Neural cell (in vitro differentiated cells): Measurements from ENCODE around the gene PPP1R13B. TPM values are rescaled to one million over a fixed set of nuclear protein-coding genes. Genes with fewer than 3 reads are reported as not detected.

Experiments
- H2AFZ ChIP-seq: fragments of 200-600, 300-800 bp; sonication (generic), shearing (Covaris generic); 2 replicates; pipeline ENCODE4 v1.6.0; 2014; ENCODE audit warnings: low read depth, mild to moderate bottlenecking, antibody characterized with exemption, low read length, moderate library complexity
- H3F3A ChIP-seq: fragments of 200-600 bp; shearing (Covaris generic); 2 replicates; pipeline ENCODE4 v1.6.1; 2016; ENCODE audit warnings: mild to moderate bottlenecking, moderate library complexity, mixed read lengths, antibody characterized with exemption, low read length; ENCODE audit not compliant: insufficient read depth, poor library complexity, severe bottlenecking
- H3K27ac ChIP-seq: fragments of 200-600, 300-800 bp; sonication (generic), shearing (Covaris generic); 2 replicates; pipeline ENCODE4 v1.5.1; 2014; ENCODE audit warnings: mild to moderate bottlenecking, low read length, moderate library complexity
- H3K27me3 ChIP-seq: fragments of 300-800, 200-600 bp; sonication (generic), shearing (Covaris generic); 2 replicates; pipeline ENCODE4 v1.6.0; 2014; ENCODE audit warnings: mild to moderate bottlenecking, low read depth, low read length, moderate library complexity; ENCODE audit not compliant: insufficient read depth
- H3K36me3 ChIP-seq: fragments of 300-800, 200-600 bp; sonication (generic), shearing (Covaris generic); 2 replicates; pipeline ENCODE4 v1.5.1; 2014; ENCODE audit warnings: mild to moderate bottlenecking, antibody characterized with exemption, low read length, moderate library complexity; ENCODE audit not compliant: insufficient read depth
- H3K4me2 ChIP-seq: fragments of 300-800, 200-600 bp; sonication (generic), shearing (Covaris generic); 2 replicates; pipeline ENCODE4 v1.6.0; 2014; ENCODE audit warnings: mild to moderate bottlenecking, low read length
- H3K4me3 ChIP-seq: fragments of 300-800, 200-600 bp; sonication (generic), shearing (Covaris generic); 2 replicates; pipeline ENCODE4 v1.5.1; 2014; ENCODE audit warnings: mild to moderate bottlenecking, low read length, moderate library complexity
- H3K79me2 ChIP-seq: fragments of 200-600 bp; shearing (Covaris generic); replicated peaks from 2 replicates; pipeline ENCODE4 v1.6.0; 2014; ENCODE audit warnings: mild to moderate bottlenecking, low read length, moderate library complexity; ENCODE audit not compliant: insufficient read depth
- H3K9ac ChIP-seq: fragments of 300-800, 200-600 bp; sonication (generic), shearing (Covaris generic); 2 replicates; pipeline ENCODE4 v1.6.1; 2016; ENCODE audit warnings: mild to moderate bottlenecking, low read length, mixed read lengths
- H3K9me2 ChIP-seq: fragments of 200-600 bp; shearing (Covaris generic); 2 replicates; pipeline ENCODE4 v1.6.1; 2016; ENCODE audit warnings: mild to moderate bottlenecking, low read length, mixed read lengths; ENCODE audit not compliant: insufficient read depth
- H3K9me3 ChIP-seq: fragments of 200-600, 300-800 bp; sonication (generic), shearing (Covaris generic); 2 replicates; pipeline ENCODE4 v1.6.1; 2016; ENCODE audit warnings: mild to moderate bottlenecking, mixed run types, low read length, moderate library complexity, mixed read lengths
- H4K20me1 ChIP-seq: fragments of 200-600 bp; shearing (Covaris generic); 2 replicates; pipeline ENCODE4 v1.6.1; 2016; ENCODE audit warnings: mild to moderate bottlenecking, mixed run types; ENCODE audit not compliant: insufficient read depth
- CTCF ChIP-seq: fragments of 450-650 bp; IDR thresholded peaks from 2 replicates; pipeline ENCODE4 v1.5.1; 2014; ENCODE audit warnings: antibody characterized with exemption, mild to moderate bottlenecking, moderate library complexity; ENCODE audit not compliant: poor library complexity, severe bottlenecking
- EP300 ChIP-seq: fragments of 450-650 bp; conservative IDR thresholded peaks from 2 replicates; pipeline ENCODE4 v1.6.1; 2014; ENCODE audit warnings: antibody characterized with exemption, mild to moderate bottlenecking, moderate library complexity; ENCODE audit not compliant: poor library complexity, severe bottlenecking
- EZH2 ChIP-seq: fragments of 200-600, 300-800 bp; shearing (Covaris generic), sonication (generic); IDR thresholded peaks from 2 replicates; pipeline ENCODE4 v1.6.1; 2014; ENCODE audit warnings: antibody characterized with exemption, low read length, borderline replicate concordance, mild to moderate bottlenecking; ENCODE audit not compliant: insufficient read depth, poor library complexity, severe bottlenecking
- MXI1 ChIP-seq: fragments of 450-650 bp; conservative IDR thresholded peaks from 2 replicates; pipeline ENCODE4 v1.6.1; 2014; ENCODE audit warnings: antibody characterized with exemption, mild to moderate bottlenecking; ENCODE audit not compliant: poor library complexity, severe bottlenecking
- POLR2AphosphoS5 ChIP-seq: IDR thresholded peaks from 2 replicates; pipeline ENCODE4 v1.6.1; 2012
- RAD21 ChIP-seq: fragments of 450-650 bp; conservative IDR thresholded peaks from 2 replicates; pipeline ENCODE4 v1.6.1; 2014; ENCODE audit warnings: antibody characterized with exemption, mild to moderate bottlenecking, moderate library complexity
- REST ChIP-seq: IDR thresholded peaks from 2 replicates; pipeline ENCODE4 v1.6.1; 2012; ENCODE audit warnings: borderline replicate concordance
- SMC3 ChIP-seq: fragments of 450-650 bp; conservative IDR thresholded peaks from 2 replicates; pipeline ENCODE4 v1.6.1; 2014; ENCODE audit warnings: antibody characterized with exemption, mild to moderate bottlenecking, moderate library complexity; ENCODE audit not compliant: poor library complexity
- TAF1 ChIP-seq: IDR thresholded peaks from 2 replicates; pipeline ENCODE4 v1.6.1; 2012; ENCODE audit warnings: low read depth
- polyA plus RNA-seq: library from polyadenylated mRNA; depleted of rRNA; stranded (reverse); fragments of >200 nt; gene quantifications from 2 replicates; pipeline ENCODE4 v1.2.3, GENCODE V29; 2014

Gene PPP1R13B
- polyA plus RNA-seq, 1 donor from 2014 or later = 8.2 TPM

GRCh38 chr14:103859416-103860202 is 12.2 kb upstream of the PPP1R13B start:
- Histone ChIP-seq H4K20me1 (no peaks in the 10 kb centered on the region), H3K27ac (no peak overlapping the region), H3K9me2 (no peaks in the 10 kb centered on the region), H2AFZ (no peak overlapping the region), H3K27me3 (no peaks in the 10 kb centered on the region), H3F3A (no peaks in the 10 kb centered on the region), H3K4me2 (no peak overlapping the region), H3K9me3 (no peaks in the 10 kb centered on the region), H3K9ac (no peak overlapping the region), H3K79me2 (no peaks in the 10 kb centered on the region), H3K4me3 (no peak overlapping the region), H3K36me3 (no peaks in the 10 kb centered on the region)
- TF ChIP-seq CTCF = no peak
- no peak for TF ChIP-seq SMC3
- no peak for TF ChIP-seq EP300
- TF ChIP-seq EZH2 = no peak
- no peak for TF ChIP-seq TAF1
- no peak for TF ChIP-seq POLR2AphosphoS5
- no peak for TF ChIP-seq MXI1
- TF ChIP-seq RAD21 = no peak
- no peak for TF ChIP-seq REST

GRCh38 chr14:103858063-103858781 is 10.8 kb upstream of the PPP1R13B start:
- H3K27ac ChIP-seq = no peak overlapping the region
- no peaks in the 10 kb centered on the region for H4K20me1 ChIP-seq
- H3K27me3 ChIP-seq = no peaks in the 10 kb centered on the region
- no peak overlapping the region for H3K4me3 ChIP-seq
- no peaks in the 10 kb centered on the region for H3K9me3 ChIP-seq
- H3K79me2 ChIP-seq = no peaks in the 10 kb centered on the region
- H3K4me2 ChIP-seq = no peak overlapping the region
- no peaks in the 10 kb centered on the region for H3K36me3 ChIP-seq
- H3K9ac ChIP-seq = no peak overlapping the region
- H3F3A ChIP-seq = no peaks in the 10 kb centered on the region
- H3K9me2 ChIP-seq = no peaks in the 10 kb centered on the region
- H2AFZ ChIP-seq = no peak overlapping the region
- TF ChIP-seq EP300 (no peak), REST (no peak), MXI1 (no peak), TAF1 (no peak), POLR2AphosphoS5 (no peak), SMC3 (no peak), RAD21 (no peak), EZH2 (no peak), CTCF (no peak)
